K562 (cell line): ENCODE results near the gene SYTL5.

Source experiments
- ARNT ChIP-seq, 2 experiments: fragments of 450-650 bp; IDR thresholded peaks; 2 replicates each; pipeline ENCODE4 v1.6.1; 2016; ENCODE audit warnings: mild to moderate bottlenecking in 1 of 2
- ATF2 ChIP-seq: sonication (generic); formaldehyde crosslinking; IDR thresholded peaks from 2 replicates; pipeline ENCODE4 v1.8.1; 2022; ENCODE audit warnings: missing genetic modification reagents
- CBX2 ChIP-seq: fragments of 200-600 bp; sonication (generic); IDR thresholded peaks from one replicate; pipeline ENCODE4 v1.6.1; 2012; ENCODE audit warnings: mild to moderate bottlenecking, low read length, inconsistent platforms; ENCODE audit not compliant: insufficient read depth, poor library complexity, severe bottlenecking
- FOXJ3 ChIP-seq: sonication (generic); formaldehyde crosslinking; IDR thresholded peaks from 2 replicates; pipeline ENCODE4 v1.4.0; 2020; ENCODE audit warnings: mild to moderate bottlenecking, missing genetic modification reagents
- IRF2 ChIP-seq: sonication (generic); formaldehyde crosslinking; IDR thresholded peaks from 2 replicates; pipeline ENCODE4 v1.8.1; 2022; ENCODE audit warnings: mild to moderate bottlenecking, missing genetic modification reagents
- KHSRP ChIP-seq: fragments of 450-650 bp; IDR thresholded peaks from 2 replicates; pipeline ENCODE4 v1.6.1; 2017
- MAFK ChIP-seq: IDR thresholded peaks from 2 replicates; pipeline ENCODE4 v1.6.1; 2011; ENCODE audit warnings: low read length, improper control_type of control experiment
- MYNN ChIP-seq, 2 experiments: sonication (generic); formaldehyde crosslinking in 1 of 2; IDR thresholded peaks; 2 replicates each; pipeline versions ENCODE4 v1.5.0 to v1.6.1; 2016 to 2020; ENCODE audit warnings: antibody characterized with exemption in 1 of 2, missing genetic modification reagents in 1 of 2
- POLR2AphosphoS5 ChIP-seq: IDR thresholded peaks from 2 replicates; pipeline ENCODE4 v1.6.1; 2011; ENCODE audit warnings: mild to moderate bottlenecking, low read depth, low read length, moderate library complexity; ENCODE audit not compliant: control insufficient read depth, insufficient read depth
- ZNF239 ChIP-seq: fragments of 250-450 bp; sonication (Bioruptor Pico); IDR thresholded peaks from 2 replicates; pipeline ENCODE4 v1.4.0; 2020; ENCODE audit warnings: mild to moderate bottlenecking
- ZNF696 ChIP-seq: fragments of 250-450 bp; sonication (Bioruptor Pico); conservative IDR thresholded peaks from 2 replicates; pipeline ENCODE4 v1.4.0; 2020; ENCODE audit warnings: mild to moderate bottlenecking, moderate library complexity
- TF ChIP-seq, protein P1 (sequence below): sonication (generic); formaldehyde crosslinking; IDR thresholded peaks from 2 replicates; pipeline ENCODE4 v1.8.1; 2023; ENCODE audit warnings: mild to moderate bottlenecking, missing genetic modification reagents
- TF ChIP-seq, protein P2 (sequence below): fragments of 250-450 bp; sonication (Bioruptor Pico); IDR thresholded peaks from 2 replicates; pipeline ENCODE4 v1.5.0; 2021; ENCODE audit warnings: mild to moderate bottlenecking, moderate library complexity
- TF ChIP-seq, protein P3 (sequence below), 3 experiments: IDR thresholded peaks in 2 of 3; conservative IDR thresholded peaks in 1 of 3; 2 replicates each; pipeline ENCODE4 v1.5.1; 2011 to 2012; ENCODE audit warnings: low read length in 3 of 3, mild to moderate bottlenecking in 3 of 3, control low read depth in 2 of 3, improper control_type of control experiment in 1 of 3, inconsistent platforms in 1 of 3, low read depth in 1 of 3, mixed read lengths in 1 of 3, moderate library complexity in 1 of 3; ENCODE audit not compliant: insufficient read depth in 2 of 3

- TF ChIP-seq MYNN (IDR thresholded peaks at IDR 0.05), result no peak
- TF ChIP-seq MYNN (CRISPR knock-in tag; IDR thresholded peaks at IDR 0.05), result no peak
- TF ChIP-seq, protein P1, sequence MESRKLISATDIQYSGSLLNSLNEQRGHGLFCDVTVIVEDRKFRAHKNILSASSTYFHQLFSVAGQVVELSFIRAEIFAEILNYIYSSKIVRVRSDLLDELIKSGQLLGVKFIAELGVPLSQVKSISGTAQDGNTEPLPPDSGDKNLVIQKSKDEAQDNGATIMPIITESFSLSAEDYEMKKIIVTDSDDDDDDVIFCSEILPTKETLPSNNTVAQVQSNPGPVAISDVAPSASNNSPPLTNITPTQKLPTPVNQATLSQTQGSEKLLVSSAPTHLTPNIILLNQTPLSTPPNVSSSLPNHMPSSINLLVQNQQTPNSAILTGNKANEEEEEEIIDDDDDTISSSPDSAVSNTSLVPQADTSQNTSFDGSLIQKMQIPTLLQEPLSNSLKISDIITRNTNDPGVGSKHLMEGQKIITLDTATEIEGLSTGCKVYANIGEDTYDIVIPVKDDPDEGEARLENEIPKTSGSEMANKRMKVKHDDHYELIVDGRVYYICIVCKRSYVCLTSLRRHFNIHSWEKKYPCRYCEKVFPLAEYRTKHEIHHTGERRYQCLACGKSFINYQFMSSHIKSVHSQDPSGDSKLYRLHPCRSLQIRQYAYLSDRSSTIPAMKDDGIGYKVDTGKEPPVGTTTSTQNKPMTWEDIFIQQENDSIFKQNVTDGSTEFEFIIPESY (CRISPR knock-in tag), result no peak
- TF ChIP-seq FOXJ3 (CRISPR knock-in tag), result no peak
- no peak for TF ChIP-seq CBX2
- no peak for TF ChIP-seq ZNF239
- TF ChIP-seq MAFK, result no peak
- no peak for TF ChIP-seq KHSRP
- TF ChIP-seq, protein P2, sequence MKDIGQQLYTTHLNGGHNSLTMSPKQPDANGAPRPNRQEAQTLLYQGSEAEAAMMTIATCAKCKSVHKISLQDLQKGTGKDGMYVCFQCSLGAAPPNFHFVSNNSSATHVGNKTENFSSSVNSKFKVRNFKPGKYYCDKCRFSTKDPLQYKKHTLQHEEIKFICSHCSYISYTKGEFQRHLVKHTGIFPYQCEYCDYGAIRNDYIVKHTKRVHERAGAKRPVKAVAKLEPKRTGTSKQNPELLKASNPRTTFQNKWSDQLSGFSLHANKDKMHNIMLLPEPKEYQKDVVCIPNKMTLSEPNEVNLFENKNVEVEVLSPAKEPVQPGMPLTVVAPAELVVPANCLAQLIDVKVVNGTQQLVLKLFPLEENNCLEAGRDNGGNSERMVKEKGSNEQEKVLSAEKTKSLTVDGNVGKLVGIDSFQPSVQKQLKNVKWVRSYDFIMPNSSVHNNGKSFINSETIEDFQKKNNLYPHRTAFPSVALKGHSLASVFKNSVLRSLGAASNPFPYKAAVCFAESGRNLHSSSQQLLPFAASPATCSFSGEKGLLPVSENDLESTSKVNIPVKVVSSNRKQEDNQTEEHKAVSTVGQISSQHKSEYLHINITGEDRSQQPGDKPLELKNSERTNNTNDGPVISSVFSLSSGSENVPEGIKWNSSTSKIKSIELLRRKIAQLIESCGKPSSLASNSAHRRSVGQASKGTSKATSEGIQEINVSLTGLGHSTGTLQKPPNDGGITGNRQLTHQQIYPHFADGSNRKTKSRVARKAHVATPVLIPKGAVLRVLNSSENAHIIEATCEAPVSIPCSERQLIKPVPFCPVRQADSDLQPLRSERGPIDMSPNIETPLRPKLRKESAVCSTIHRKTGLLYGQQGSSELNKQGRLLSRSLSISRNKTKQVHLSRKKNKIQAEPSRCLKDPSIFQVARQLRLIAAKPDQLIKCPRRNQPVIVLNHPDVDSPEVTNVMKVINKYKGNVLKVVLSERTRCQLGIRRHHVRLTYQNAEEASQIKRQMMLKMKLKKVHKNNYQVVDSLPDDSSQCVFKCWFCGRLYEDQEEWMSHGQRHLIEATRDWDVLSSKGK (CRISPR knock-in tag), result no peak
- TF ChIP-seq, protein P3, sequence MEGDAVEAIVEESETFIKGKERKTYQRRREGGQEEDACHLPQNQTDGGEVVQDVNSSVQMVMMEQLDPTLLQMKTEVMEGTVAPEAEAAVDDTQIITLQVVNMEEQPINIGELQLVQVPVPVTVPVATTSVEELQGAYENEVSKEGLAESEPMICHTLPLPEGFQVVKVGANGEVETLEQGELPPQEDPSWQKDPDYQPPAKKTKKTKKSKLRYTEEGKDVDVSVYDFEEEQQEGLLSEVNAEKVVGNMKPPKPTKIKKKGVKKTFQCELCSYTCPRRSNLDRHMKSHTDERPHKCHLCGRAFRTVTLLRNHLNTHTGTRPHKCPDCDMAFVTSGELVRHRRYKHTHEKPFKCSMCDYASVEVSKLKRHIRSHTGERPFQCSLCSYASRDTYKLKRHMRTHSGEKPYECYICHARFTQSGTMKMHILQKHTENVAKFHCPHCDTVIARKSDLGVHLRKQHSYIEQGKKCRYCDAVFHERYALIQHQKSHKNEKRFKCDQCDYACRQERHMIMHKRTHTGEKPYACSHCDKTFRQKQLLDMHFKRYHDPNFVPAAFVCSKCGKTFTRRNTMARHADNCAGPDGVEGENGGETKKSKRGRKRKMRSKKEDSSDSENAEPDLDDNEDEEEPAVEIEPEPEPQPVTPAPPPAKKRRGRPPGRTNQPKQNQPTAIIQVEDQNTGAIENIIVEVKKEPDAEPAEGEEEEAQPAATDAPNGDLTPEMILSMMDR (IDR thresholded peaks at IDR 0.05 in 2 of 3, conservative IDR thresholded peaks at IDR 0.05 in 1 of 3; ENCODE audit: insufficient read depth in 2 of 3, low read depth in 1 of 3, low read length in 3 of 3), result no peak
- no peak for TF ChIP-seq POLR2AphosphoS5
- TF ChIP-seq ARNT (IDR thresholded peaks at IDR 0.05), result no peak
- TF ChIP-seq ATF2 (CRISPR knock-in tag), result no peak
- no peak for TF ChIP-seq ZNF696 (CRISPR knock-in tag)
- TF ChIP-seq IRF2, result no peak
These were observed 42.5 kb downstream of the SYTL5 start for GRCh38 chrX:38048886-38049285.
